ENCODE data around the gene SNTG2.

GRCh38 chr2:1024981-1025380 lies 74.3 kb downstream of the SNTG2 start:
- TF ChIP-seq CTCF (IDR thresholded peaks at IDR 0.05; ENCODE audit: insufficient read depth, low read depth, low read length) (no peak), EZH2 (IDR thresholded peaks at IDR 0.05; ENCODE audit: insufficient read depth, low read length) (no peak)
